Measurements from ENCODE around the gene GPR148. TPM values are rescaled to one million over a fixed set of nuclear protein-coding genes. Genes with fewer than 3 reads are reported as not detected.

The GPR148 gene
- total RNA-seq, 1 experiment from 2014 or later, result not detected

DNA sequence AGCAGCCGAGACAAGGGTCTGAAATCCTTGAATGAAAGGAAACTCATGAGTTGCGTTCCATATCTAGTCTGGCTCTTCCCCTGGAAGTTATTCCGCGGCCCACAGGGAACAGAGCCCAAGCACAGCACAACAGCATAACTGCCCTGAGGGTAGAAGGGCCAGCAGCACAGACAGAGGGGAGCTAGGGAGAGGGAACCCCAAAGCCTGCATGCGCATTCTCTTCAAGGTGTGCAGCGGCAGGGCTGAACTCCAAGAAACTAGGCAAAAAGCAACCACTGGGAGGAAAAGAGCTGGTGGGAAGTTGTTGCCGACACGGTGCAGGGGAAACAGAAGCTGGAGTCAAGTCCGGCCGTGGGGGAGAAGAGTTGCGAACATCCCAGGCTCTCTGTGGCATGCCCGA lies 11.8 kb downstream of the GPR148 start:
- H2BK5ac ChIP-seq (ENCODE audit: insufficient read length, low read length), result no peak overlapping the region
- no peaks in the 10 kb centered on the region for H3K79me2 ChIP-seq (ENCODE audit: insufficient read depth, low read length)
- no peak overlapping the region for H3K4ac ChIP-seq (ENCODE audit: low read depth, low read length)
- Mint-ChIP-seq H3K4me1 (peaks cover 12 to 17% of the 10 kb centered on the region in 2 experiments), H3K27me3 (ENCODE audit: low read depth) (peaks cover 2% of the 10 kb centered on the region; the same call in 1 of the 2 replicates), H3K9me3 (no peaks in the 10 kb centered on the region), H3K36me3 (ENCODE audit: insufficient read depth in 1 of 3, low read depth in 3 of 3) (no peaks in the 10 kb centered on the region), H3K4me3 (no peak overlapping the region), H3K27ac (no peak overlapping the region; a peak in 1 of 7 replicates)
- H3T11ph ChIP-seq (ENCODE audit: low read length), result no peak overlapping the region
- H4K91ac ChIP-seq (ENCODE audit: insufficient read length, low read depth, low read length), result no peak overlapping the region
- H2BK12ac ChIP-seq (ENCODE audit: insufficient read length, low read depth, low read length), result no peak overlapping the region
- H3K56ac ChIP-seq (ENCODE audit: insufficient read length, low read depth, low read length), result no peak overlapping the region
- no peak overlapping the region for H3K23ac ChIP-seq (ENCODE audit: insufficient read length, low read depth, low read length)
- H4K8ac ChIP-seq (replicated peaks; ENCODE audit: insufficient read length, low read depth, low read length), result no peak overlapping the region
- DNase-seq, result no peak
- no peaks in the 10 kb centered on the region for H3K4me1 ChIP-seq (ENCODE audit: insufficient read depth, low read length)
- no peak overlapping the region for H2BK20ac ChIP-seq (ENCODE audit: low read depth, low read length, poor library complexity, severe bottlenecking)
- no peak overlapping the region for H2AK5ac ChIP-seq (ENCODE audit: insufficient read length, low read length)
- WGBS (ENCODE audit: extremely low coverage, insufficient read length, low lambda C conversion rate), result no CpG with 5 or more reads among the region's 12 CpGs
- no peak overlapping the region for H3K4me2 ChIP-seq (ENCODE audit: insufficient read depth, insufficient read length, low read length)
- no peak overlapping the region for H2BK120ac ChIP-seq (ENCODE audit: low read depth, low read length, poor library complexity, severe bottlenecking)
- H2BK15ac ChIP-seq (ENCODE audit: low read depth, low read length), result no peak overlapping the region
- H4K20me1 ChIP-seq (ENCODE audit: control insufficient read depth, insufficient read depth, insufficient read length), result no peaks in the 10 kb centered on the region
- no peak overlapping the region for H2AFZ ChIP-seq (ENCODE audit: low read length)
- TF ChIP-seq CTCF (conservative IDR thresholded peaks at IDR 0.05), result no peak
- no peak overlapping the region for H3K18ac ChIP-seq (ENCODE audit: insufficient read length, low read depth, low read length)
- H3K9me3 ChIP-seq (ENCODE audit: control insufficient read depth, low read depth, low read length), result no peaks in the 10 kb centered on the region
- no peak overlapping the region for H3K14ac ChIP-seq (ENCODE audit: insufficient read depth, low read length)
- H3K23me2 ChIP-seq (ENCODE audit: insufficient read length, low read depth, low read length, poor library complexity, severe bottlenecking), result no peaks in the 10 kb centered on the region
- no peaks in the 10 kb centered on the region for H3K79me1 ChIP-seq (ENCODE audit: insufficient read depth, low read depth, low read length, poor library complexity, severe bottlenecking)
- H3K9ac ChIP-seq (ENCODE audit: extremely low read depth, insufficient read length, low read length), result no peak overlapping the region
- H3K27ac ChIP-seq (ENCODE audit: insufficient read length, low read depth, low read length), result no peak overlapping the region
- H4K5ac ChIP-seq (ENCODE audit: insufficient read length, low read depth, low read length), result no peak overlapping the region
- H3K27me3 ChIP-seq (ENCODE audit: insufficient read depth, low read length), result no peaks in the 10 kb centered on the region

Measured in H9 (cell line).